Erythroblast (primary cell): ENCODE results near the gene SH2D1B.

ENCODE experiments used
- GATA1 ChIP-seq: IDR thresholded peaks from 2 replicates; pipeline ENCODE4 v1.6.1; 2011; ENCODE audit warnings: low read depth, mild to moderate bottlenecking, control low read depth, low read length, moderate library complexity
- POLR2A ChIP-seq: IDR thresholded peaks from 2 replicates; pipeline ENCODE4 v1.6.1; 2011; ENCODE audit warnings: mild to moderate bottlenecking, low read length

DNA sequence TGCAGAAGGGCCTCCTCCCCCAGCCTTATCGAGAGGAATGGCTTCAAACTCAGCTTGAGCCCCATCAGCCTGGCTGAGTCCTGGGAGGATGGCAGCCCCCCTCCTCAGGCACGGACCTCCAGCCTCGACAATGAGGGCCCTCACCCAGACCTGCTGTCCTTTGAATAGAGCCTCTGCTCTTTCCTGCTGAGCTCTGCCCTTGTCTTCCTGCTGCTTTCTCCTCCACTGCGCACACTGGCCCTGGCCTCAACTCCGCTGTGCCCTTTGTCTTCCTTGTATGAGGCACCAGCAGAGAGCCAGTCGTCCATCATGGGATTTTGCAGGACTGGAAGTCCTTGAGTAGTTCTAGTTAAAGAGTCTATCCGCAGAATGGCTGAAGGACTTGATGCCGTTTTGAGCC, 28.4 kb downstream of the SH2D1B start:
- no peak for TF ChIP-seq POLR2A
- no peak for TF ChIP-seq GATA1
